HG03439 (cell line): ENCODE data around the gene ZRANB1.
A peak's percentile ranks its signal among the peaks of the same experiment; 100 is the strongest.
"Not testable (repeated sequence)": the region's sequence is repeated elsewhere in the genome, so short reads cannot be mapped to it uniquely, and the experiment has no call there.

Source experiments
- ATAC-seq: cut with Tn5 transposase; IDR thresholded peaks from one replicate; pipeline ENCODE4 v1.9.1; 2021; ENCODE audit warnings: mild to moderate bottlenecking, moderate library complexity; ENCODE audit not compliant: unreplicated experiment

Gene ZRANB1

GRCh38 chr10:124941823-124942222, at the start of gene ZRANB1:
Gene ZRANB1, plus strand, starts transcription at chr10:124942123. Its CDS starts 371 bp downstream, at chr10:124942494.
- ATAC-seq, result no peak

GRCh38 chr10:124892905-124893304, 49.0 kb upstream of the ZRANB1 start:
- ATAC-seq, result no peak

GRCh38 chr10:124894569-124895215, 47.2 kb upstream of the ZRANB1 start:
- ATAC-seq, result no peak

DNA sequence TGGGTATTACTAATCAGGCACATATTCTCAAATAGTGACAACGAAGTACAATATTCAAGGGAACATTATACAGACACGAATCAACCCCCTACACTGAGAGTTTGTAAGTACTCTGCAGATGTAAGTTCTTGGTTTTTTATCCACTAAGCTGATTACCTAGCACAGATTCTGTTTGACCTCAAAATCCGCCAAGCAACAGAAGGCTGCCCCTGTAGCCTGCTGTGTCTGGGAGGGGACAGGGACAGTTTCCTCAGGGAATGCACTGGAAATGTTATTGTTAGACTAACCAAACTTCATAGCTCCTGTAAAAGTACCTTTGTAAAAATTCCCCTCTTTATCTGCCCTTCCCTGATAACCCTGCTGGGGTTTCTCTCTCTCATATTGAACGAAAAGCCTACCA, 45.2 kb upstream of the ZRANB1 start:
- no peak for ATAC-seq

GRCh38 chr10:124898471-124898870, 43.5 kb upstream of the ZRANB1 start:
- no peak for ATAC-seq

DNA sequence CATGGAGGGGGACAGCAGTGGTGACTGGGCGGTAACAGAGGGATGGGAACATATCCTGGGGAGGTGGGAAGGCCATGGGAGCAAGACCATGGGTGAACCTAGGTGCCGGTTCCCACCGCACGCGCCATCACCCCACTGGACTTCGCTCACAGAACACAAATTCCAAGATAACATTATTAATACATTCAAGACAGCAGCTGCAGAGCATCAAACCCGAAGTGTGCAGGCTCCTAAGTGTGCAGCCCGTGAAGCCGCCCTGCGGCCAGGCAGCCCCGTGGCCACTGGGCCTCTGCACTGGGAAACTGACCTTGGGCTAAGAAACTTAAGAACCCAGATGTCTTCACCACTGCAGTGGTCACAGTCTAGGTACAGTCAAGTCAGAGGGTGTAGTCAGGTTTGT, 42.8 kb upstream of the ZRANB1 start:
- no peak for ATAC-seq

DNA sequence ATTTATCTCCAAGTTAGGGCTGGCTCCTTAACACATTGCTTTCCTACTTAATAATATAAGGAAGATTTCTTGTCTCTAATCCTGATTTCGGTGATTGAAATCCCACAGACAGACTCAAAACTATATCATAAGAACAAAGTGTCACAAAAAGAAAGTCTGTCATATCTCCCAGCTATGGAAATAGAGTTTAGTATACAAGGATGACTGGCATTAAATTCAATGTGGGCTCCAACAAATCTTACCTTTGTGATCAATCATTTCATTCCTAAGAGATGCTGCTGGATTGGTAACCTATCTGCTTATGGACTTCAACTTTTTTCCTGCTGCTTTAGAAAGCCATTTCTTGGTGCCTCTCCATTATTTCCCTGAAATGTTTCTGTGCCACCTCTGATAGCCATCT, 39.5 kb upstream of the ZRANB1 start:
- no peak for ATAC-seq

GRCh38 chr10:124903111-124903510, 38.8 kb upstream of the ZRANB1 start:
- ATAC-seq, result no peak

DNA sequence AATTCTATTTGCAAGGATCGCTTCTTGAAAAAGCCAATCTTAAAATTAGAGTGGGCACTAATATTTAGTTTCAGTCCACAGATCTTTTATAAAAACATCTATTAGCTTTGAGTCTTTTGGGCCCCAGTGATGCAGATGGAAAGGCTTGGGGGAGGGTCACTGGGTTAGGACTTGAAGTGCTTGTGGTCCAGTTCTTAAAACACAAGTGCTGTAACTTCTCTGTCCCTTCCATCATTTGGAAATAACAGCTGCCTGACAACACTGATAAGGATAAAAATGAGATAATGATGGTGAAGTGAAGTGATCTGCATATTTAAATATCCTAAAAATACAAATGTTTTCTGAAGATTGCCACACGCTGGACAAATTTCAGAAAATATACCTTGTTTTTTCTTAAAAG, 37.1 kb upstream of the ZRANB1 start:
- no peak for ATAC-seq

GRCh38 chr10:124906551-124907001, 35.3 kb upstream of the ZRANB1 start:
- ATAC-seq, result no peak

- no peak for ATAC-seq
Measured at GRCh38 chr10:124909563-124909962, 32.4 kb upstream of the ZRANB1 start.

DNA sequence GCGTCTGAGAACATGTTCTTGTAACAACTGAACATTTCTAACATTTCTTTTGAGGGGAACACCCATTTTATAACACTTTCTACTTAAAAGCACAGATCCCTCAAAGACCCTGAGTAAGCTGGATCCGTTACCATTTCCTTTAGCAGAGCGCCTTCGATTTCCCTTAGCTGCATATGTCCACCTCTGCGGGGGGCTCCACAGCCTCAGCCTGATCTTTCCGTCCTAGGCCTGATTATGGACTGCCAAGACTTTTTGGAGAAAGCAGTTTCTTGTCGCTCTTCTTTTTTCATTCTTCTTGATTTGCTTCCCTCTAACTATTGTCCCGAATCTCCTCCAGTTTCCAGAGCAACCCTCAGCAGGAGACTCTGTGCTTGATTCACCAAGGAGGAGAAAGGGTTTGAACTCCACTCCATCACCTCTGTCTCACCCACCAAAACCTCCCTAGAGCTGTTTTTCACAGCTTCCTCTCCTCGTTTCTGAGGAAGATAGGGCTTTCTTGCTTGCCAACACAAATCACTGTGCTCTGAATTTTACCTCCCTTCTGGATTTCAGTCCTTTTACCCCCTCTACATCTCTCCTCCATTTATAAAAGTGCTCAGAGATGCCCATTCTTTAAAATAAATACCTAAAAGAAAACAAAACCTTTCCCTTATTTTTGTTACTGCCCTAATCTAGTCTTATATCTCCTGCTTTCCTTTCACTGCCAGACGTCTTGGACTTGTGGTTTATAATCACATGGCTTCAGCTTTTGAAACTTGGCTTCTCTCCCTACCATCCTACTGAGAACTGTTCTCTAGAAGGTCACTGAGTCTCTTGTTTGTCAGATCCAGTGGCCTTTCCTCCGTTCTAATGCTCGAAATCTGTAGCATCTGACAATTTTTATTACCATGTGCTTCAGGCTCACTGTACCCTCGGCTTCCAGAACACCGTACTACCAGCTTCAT, 30.5 kb upstream of the ZRANB1 start:
- ATAC-seq, result no peak

DNA sequence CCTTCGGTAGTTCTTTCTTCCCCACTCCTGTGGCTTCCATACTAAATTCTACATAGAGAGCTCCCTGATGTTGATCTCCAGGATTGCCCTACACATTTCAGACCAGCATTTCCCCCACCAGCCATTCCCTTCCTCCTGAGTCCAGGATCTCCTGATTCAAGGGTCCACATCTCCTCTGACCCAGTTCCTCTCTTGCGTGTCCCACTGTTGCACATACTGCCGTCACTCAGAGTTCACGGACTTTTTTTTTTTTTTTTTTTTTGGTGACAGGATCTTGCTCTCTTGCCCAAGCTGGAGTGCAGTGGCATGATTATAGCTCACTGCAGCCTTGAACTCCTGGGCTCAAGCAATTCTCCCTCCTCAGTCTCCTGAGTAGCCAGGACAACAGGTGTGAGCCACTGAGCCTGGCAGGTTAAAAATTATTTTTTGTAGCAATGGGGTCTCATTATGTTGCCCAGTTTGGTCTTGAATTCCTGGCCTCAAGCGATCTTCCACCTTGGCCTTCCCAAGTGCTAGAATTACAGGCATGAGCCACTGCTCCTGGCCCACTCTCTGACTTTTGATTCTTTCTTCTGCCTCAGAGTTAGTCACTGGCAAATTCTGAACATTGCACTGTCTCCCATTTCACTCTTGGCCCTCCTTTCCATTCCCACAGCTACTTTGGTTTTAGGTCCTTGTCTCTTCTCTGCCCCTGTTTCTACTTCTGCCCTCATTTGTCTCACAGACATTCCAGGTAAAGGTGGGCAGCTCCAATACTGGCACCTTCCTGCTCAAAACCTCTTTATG, 29.6 kb upstream of the ZRANB1 start:
- no peak for ATAC-seq

DNA sequence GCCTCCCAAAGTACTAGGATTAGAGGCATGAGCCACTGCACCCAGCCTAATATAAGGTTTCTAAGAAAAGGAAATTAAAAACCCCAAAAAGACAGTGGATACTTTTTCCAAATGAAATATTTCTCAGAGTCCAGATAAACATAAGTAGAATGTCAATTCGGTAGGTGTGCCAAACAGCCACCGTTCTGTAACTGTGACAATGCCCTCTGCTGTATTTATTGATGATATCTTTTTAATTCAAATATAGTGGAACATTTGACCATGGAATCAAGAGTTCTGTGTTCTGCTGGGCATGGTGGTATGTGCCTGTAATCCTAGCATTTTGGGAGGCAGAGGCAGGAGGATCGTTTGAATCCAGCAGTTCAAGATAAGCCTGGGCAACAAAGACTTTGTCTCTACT, 28.8 kb upstream of the ZRANB1 start:
- no peak for ATAC-seq

- not testable (repeated sequence) for ATAC-seq
Measured at GRCh38 chr10:124914398-124914797, 27.5 kb upstream of the ZRANB1 start.

DNA sequence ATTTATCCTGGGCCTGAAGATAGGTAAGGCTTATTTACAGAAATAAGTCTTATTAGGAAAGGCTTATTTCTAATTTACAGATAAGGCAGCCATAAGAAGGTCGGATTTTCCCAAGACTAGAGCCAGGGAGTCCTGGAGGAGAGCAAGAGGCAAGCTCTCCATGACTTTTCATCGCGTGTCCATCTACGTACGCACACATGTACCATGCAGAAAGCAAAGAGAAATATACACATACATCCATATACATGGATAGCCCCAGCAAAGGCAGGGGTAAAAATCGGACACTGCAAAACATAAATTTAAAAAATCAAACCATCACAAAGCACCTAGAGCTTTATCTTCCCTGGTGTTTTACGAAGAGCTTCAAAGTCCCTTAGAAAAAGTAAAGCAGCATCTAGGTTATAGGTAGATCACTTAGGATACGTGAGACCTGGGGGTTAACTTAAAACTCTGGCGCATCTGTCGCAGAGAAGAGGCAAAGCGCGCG, 25.8 kb upstream of the ZRANB1 start:
- ATAC-seq, result peak; percentile 4

GRCh38 chr10:124916585-124917427, 25.1 kb upstream of the ZRANB1 start:
- peak; percentile 94 for ATAC-seq

DNA sequence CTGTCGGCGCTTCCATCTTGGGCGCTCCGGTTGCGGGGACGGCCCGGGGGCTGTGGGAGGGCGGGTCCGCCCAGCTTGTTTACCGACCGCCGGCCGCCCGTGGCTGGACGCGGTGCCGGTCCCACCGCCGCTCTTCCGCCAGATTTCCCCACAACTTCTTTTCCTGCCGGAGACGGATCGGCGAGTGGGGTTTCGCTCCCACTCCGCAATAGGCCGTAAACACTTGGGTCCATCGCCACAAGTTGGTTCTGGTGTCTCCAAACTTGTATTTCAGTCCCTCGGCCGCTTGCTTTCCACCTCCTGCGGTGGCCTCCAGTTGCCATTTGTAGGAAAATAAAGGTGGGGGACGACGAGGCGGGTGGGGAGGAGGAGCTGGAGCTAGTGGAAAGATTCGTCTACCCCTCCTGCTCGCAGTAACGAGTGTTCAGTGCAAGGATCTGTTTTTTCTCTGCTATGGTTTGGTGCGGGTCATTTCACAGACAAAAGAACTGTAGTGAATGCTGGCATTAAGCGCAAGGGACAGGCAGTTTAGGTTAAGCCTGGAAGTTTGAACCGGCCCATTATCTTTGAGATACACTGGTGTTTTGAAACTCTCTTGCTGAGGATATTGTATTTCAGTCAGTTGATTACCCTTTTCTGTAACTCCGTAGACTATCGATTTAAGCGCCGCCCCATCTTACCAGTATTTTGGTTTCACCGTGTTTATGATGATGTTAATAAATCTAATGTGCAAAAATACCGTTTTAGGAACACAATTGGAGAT, 24.3 kb upstream of the ZRANB1 start:
- ATAC-seq, result no peak

DNA sequence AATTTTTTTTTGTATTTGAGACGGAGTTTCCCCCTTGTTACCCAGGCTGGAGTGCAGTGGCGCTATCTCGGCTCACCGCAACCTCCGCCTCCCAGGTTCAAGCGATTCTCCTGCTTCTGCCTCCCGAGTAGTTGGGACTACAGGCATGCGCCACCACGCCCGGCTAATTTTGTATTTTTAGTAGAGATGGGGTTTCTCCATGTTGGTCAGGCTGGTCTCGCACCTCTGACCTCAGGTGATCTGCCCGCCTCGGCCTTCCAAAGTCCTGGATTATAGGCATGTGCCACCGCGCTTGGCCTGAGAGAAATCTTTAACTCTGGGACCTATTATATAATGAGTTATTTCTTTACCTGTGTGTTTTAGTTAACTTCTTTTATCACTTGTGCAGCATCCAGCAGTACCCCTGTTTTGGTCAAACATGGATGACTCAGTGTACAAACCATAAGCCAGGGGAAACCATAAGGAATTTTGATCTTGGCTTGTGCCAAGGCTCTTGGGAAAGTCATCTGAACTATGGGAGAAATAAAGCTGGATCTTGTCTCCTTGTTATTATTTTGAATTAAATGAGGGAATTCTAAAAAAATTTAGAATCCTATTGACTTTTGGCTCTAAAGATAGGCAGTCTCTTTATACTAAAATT, 23.6 kb upstream of the ZRANB1 start:
- no peak for ATAC-seq
